K562 (cell line): ENCODE results near the gene ZNF330. TPM values are rescaled to one million over a fixed set of nuclear protein-coding genes. Genes with fewer than 3 reads are reported as not detected.

Experiments
- ATF1 ChIP-seq, 2 experiments: fragments of 450-650 bp in 1 of 2; IDR thresholded peaks; 2 replicates each; pipeline ENCODE4 v1.6.1; 2016; ENCODE audit warnings: missing compliant biosample characterization in 1 of 2, missing genetic modification characterization in 1 of 2
- ATF7 ChIP-seq: fragments of 450-650 bp; IDR thresholded peaks from 2 replicates; pipeline ENCODE4 v1.7.1; 2014; ENCODE audit warnings: mild to moderate bottlenecking, moderate library complexity
- CXXC5 ChIP-seq: fragments of 250-450 bp; sonication (Bioruptor Pico); IDR thresholded peaks from 2 replicates; pipeline ENCODE4 v1.8.0; 2022; ENCODE audit warnings: inconsistent platforms, mild to moderate bottlenecking, moderate library complexity
- GATAD2B ChIP-seq: fragments of 450-650 bp; IDR thresholded peaks from 2 replicates; pipeline ENCODE4 v1.6.1; 2017; ENCODE audit warnings: mild to moderate bottlenecking, borderline replicate concordance
- HDGF ChIP-seq: fragments of 450-650 bp; IDR thresholded peaks from 2 replicates; pipeline ENCODE4 v1.6.1; 2016
- JUNB ChIP-seq: fragments of 450-650 bp; formaldehyde crosslinking; conservative IDR thresholded peaks from 2 replicates; pipeline ENCODE4 v1.4.0; 2020; ENCODE audit warnings: mild to moderate bottlenecking
- PYGO2 ChIP-seq: fragments of 450-650 bp; IDR thresholded peaks from 2 replicates; pipeline ENCODE4 v1.6.1; 2016; ENCODE audit warnings: mild to moderate bottlenecking, missing genetic modification characterization, moderate library complexity, missing compliant biosample characterization
- RAD21 ChIP-seq, 2 experiments: fragments of 250-450 bp in 1 of 2; fragments of 450-650 bp in 1 of 2; sonication (Bioruptor Pico) in 1 of 2; formaldehyde crosslinking in 1 of 2; IDR thresholded peaks in 1 of 2; conservative IDR thresholded peaks in 1 of 2; 2 replicates each; pipeline versions ENCODE4 v1.4.0 to v1.8.0; 2020 to 2022; ENCODE audit warnings: mild to moderate bottlenecking in 2 of 2, moderate library complexity in 1 of 2
- RBFOX2 ChIP-seq: fragments of 200-400 bp; formaldehyde crosslinking; IDR thresholded peaks from 2 replicates; pipeline ENCODE4 v1.6.1; 2017; ENCODE audit warnings: low read depth, mild to moderate bottlenecking, low read length, moderate library complexity
- RBM17 ChIP-seq: fragments of 200-400 bp; formaldehyde crosslinking; IDR thresholded peaks from 2 replicates; pipeline ENCODE4 v1.6.1; 2017; ENCODE audit warnings: low read depth, mild to moderate bottlenecking, low read length, borderline replicate concordance
- SUPT5H ChIP-seq: fragments of 450-650 bp; IDR thresholded peaks from 2 replicates; pipeline ENCODE4 v1.6.1; 2016
- XRCC4 ChIP-seq: IDR thresholded peaks from one replicate; pipeline ENCODE4 v1.6.1; 2011; ENCODE audit not compliant: insufficient read depth, insufficient read length; ENCODE audit errors: extremely low read depth
- ZNF212 ChIP-seq: fragments of 450-650 bp; formaldehyde crosslinking; IDR thresholded peaks from 2 replicates; pipeline ENCODE4 v1.4.0; 2020; ENCODE audit warnings: mild to moderate bottlenecking
- ZNF695 ChIP-seq: fragments of 450-650 bp; formaldehyde crosslinking; IDR thresholded peaks from 2 replicates; pipeline ENCODE4 v1.4.0; 2020; ENCODE audit warnings: mild to moderate bottlenecking, moderate library complexity
- polyA plus RNA-seq, 8 experiments: library from polyadenylated mRNA; depleted of rRNA in 4 of 8; stranded (reverse) in 5 of 8; unstranded in 3 of 8; fragments of >200 nt; fragmentation: Nextera tagmentation in 2 of 8; fragmentation: Illumina TruSeq in 1 of 8; extraction: Ambion mirVana in 2 of 8; extraction: Trizol in 1 of 8; gene quantifications; 2 replicates each; pipeline versions ENCODE4 v1.2.1 to v1.2.3, GENCODE V29; 2011 to 2014; ENCODE audit warnings: inconsistent platforms in 1 of 8, missing spikeins in 1 of 8
- total RNA-seq, 7 experiments: library from RNA; depleted of rRNA in 6 of 7; stranded (reverse); fragments of >200 nt in 6 of 7; fragmentation: Illumina TruSeq in 2 of 7; extraction: Trizol in 2 of 7; gene quantifications; 2 replicates each; pipeline versions ENCODE4 v1.2.1 to v1.2.3, GENCODE V29; 2011 to 2021; ENCODE audit warnings: low replicate concordance in 1 of 7
- TF ChIP-seq, protein P1 (sequence below), 2 experiments: fragments of 450-650 bp; IDR thresholded peaks; 2 replicates each; pipeline ENCODE4 v1.6.1; 2016
- TF ChIP-seq, protein P2 (sequence below): fragments of 250-450 bp; sonication (Bioruptor Pico); IDR thresholded peaks from 2 replicates; pipeline ENCODE4 v1.4.0; 2020; ENCODE audit warnings: borderline replicate concordance
- TF ChIP-seq, protein P3 (sequence below): sonication (generic); formaldehyde crosslinking; IDR thresholded peaks from 2 replicates; pipeline ENCODE4 v1.9.0; 2022; ENCODE audit warnings: mild to moderate bottlenecking, missing genetic modification reagents
- TF ChIP-seq, protein P4 (sequence below): sonication (generic); formaldehyde crosslinking; IDR thresholded peaks from 2 replicates; pipeline ENCODE4 v1.8.1; 2022; ENCODE audit warnings: missing genetic modification reagents
- TF ChIP-seq, protein P5 (sequence below): fragments of 450-650 bp; IDR thresholded peaks from 2 replicates; pipeline ENCODE4 v1.6.1; 2018; ENCODE audit not compliant: partially characterized antibody

The ZNF330 gene
- total and polyA plus RNA-seq, 9 of the 15 experiments (the other 6 are each of a cell fraction or from before 2014, with no cell fraction given): 70.0 to 115 (median 92.0) TPM

DNA sequence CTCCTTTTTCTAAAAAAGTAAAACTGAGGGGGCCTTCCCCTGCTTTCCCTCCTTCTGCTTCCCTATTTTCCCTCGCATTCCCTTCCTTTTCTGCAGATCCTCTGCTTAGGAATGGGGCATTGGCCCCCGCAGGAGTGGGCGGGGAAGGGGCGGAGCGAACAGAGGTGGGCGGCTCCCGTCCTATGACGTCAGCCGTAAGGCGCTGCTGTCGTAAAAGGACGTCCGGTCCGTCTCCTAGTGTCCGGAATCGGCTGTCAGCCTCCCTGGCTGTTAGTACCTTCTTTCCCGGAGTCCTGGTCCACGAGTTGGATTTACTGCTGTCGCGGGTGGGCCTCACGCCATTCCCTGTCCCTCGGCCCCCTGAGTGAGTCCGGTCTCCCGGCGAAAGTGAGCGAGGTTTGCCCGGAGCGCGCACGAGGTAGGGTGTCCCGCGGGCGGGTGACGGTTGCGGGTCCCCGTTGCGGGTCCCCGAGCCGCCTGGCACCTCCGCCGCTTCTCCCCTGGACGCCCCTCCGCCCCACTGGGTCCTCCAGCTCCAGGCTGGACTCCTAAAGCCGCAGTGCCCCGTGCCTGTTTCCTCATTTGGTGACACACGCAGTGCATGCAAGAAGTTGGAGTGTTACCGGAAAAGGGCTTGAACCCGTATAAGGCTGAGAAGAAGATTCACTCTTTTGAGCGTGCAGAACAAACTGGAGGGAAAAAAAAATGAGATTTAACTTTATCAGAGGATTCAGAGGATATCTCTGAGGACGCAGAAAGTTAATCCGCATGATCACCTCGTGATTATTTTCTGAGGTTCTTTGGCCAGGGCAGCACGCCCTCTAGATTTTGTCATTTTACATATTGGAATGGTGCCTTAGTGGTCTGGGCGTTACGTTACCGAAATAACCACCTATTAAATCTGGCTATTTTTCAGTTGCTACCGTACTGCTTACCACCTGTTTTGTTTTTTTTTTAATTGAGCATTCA is at the start of gene ZNF330 (continued):
- TF ChIP-seq, protein P1, sequence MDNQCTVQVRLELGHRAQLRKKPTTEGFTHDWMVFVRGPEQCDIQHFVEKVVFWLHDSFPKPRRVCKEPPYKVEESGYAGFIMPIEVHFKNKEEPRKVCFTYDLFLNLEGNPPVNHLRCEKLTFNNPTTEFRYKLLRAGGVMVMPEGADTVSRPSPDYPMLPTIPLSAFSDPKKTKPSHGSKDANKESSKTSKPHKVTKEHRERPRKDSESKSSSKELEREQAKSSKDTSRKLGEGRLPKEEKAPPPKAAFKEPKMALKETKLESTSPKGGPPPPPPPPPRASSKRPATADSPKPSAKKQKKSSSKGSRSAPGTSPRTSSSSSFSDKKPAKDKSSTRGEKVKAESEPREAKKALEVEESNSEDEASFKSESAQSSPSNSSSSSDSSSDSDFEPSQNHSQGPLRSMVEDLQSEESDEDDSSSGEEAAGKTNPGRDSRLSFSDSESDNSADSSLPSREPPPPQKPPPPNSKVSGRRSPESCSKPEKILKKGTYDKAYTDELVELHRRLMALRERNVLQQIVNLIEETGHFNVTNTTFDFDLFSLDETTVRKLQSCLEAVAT (IDR thresholded peaks at IDR 0.05): no peak
- TF ChIP-seq ATF7: peak; percentile 98
- no peak for TF ChIP-seq ZNF695 (CRISPR knock-in tag)
- TF ChIP-seq RBFOX2: peak; percentile 86
- TF ChIP-seq, protein P2, sequence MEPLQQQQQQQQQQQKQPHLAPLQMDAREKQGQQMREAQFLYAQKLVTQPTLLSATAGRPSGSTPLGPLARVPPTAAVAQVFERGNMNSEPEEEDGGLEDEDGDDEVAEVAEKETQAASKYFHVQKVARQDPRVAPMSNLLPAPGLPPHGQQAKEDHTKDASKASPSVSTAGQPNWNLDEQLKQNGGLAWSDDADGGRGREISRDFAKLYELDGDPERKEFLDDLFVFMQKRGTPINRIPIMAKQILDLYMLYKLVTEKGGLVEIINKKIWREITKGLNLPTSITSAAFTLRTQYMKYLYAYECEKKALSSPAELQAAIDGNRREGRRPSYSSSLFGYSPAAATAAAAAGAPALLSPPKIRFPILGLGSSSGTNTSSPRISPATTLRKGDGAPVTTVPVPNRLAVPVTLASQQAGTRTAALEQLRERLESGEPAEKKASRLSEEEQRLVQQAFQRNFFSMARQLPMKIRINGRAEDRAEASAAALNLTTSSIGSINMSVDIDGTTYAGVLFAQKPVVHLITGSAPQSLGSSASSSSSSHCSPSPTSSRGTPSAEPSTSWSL (CRISPR knock-in tag): no peak
- peak; percentile 56; the same call in 1 of the 2 replicates for TF ChIP-seq ATF1 (CRISPR knock-in tag; IDR thresholded peaks at IDR 0.05)
- TF ChIP-seq ATF1 (tag; IDR thresholded peaks at IDR 0.05): peak; percentile 97
- TF ChIP-seq PYGO2 (tag): no peak
- TF ChIP-seq RAD21 (CRISPR knock-in tag; conservative IDR thresholded peaks at IDR 0.05 in 1 of 2, IDR thresholded peaks at IDR 0.05 in 1 of 2): no peak
- no peak for TF ChIP-seq XRCC4
- TF ChIP-seq, protein P3, sequence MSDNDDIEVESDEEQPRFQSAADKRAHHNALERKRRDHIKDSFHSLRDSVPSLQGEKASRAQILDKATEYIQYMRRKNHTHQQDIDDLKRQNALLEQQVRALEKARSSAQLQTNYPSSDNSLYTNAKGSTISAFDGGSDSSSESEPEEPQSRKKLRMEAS (CRISPR knock-in tag): peak; percentile 68
- TF ChIP-seq CXXC5 (CRISPR knock-in tag): 0 out of 2 replicates have a peak, but pooled peaks have one; percentile 13
- no peak for TF ChIP-seq ZNF212 (CRISPR knock-in tag)
- TF ChIP-seq JUNB (CRISPR knock-in tag): no peak; the same call in 1 of the 2 replicates
- TF ChIP-seq, protein P4, sequence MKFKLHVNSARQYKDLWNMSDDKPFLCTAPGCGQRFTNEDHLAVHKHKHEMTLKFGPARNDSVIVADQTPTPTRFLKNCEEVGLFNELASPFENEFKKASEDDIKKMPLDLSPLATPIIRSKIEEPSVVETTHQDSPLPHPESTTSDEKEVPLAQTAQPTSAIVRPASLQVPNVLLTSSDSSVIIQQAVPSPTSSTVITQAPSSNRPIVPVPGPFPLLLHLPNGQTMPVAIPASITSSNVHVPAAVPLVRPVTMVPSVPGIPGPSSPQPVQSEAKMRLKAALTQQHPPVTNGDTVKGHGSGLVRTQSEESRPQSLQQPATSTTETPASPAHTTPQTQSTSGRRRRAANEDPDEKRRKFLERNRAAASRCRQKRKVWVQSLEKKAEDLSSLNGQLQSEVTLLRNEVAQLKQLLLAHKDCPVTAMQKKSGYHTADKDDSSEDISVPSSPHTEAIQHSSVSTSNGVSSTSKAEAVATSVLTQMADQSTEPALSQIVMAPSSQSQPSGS (CRISPR knock-in tag): no peak
- TF ChIP-seq RBM17: no peak
- peak; percentile 92 for TF ChIP-seq SUPT5H
- TF ChIP-seq, protein P5, sequence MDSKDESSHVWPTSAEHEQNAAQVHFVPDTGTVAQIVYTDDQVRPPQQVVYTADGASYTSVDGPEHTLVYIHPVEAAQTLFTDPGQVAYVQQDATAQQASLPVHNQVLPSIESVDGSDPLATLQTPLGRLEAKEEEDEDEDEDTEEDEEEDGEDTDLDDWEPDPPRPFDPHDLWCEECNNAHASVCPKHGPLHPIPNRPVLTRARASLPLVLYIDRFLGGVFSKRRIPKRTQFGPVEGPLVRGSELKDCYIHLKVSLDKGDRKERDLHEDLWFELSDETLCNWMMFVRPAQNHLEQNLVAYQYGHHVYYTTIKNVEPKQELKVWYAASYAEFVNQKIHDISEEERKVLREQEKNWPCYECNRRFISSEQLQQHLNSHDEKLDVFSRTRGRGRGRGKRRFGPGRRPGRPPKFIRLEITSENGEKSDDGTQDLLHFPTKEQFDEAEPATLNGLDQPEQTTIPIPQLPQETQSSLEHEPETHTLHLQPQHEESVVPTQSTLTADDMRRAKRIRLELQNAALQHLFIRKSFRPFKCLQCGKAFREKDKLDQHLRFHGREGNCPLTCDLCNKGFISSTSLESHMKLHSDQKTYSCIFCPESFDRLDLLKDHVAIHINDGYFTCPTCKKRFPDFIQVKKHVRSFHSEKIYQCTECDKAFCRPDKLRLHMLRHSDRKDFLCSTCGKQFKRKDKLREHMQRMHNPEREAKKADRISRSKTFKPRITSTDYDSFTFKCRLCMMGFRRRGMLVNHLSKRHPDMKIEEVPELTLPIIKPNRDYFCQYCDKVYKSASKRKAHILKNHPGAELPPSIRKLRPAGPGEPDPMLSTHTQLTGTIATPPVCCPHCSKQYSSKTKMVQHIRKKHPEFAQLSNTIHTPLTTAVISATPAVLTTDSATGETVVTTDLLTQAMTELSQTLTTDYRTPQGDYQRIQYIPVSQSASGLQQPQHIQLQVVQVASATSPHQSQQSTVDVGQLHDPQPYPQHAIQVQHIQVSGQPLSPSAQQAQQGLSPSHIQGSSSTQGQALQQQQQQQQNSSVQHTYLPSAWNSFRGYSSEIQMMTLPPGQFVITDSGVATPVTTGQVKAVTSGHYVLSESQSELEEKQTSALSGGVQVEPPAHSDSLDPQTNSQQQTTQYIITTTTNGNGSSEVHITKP: no peak
- TF ChIP-seq GATAD2B: no peak
- TF ChIP-seq HDGF: no peak
